Measurements from ENCODE around the gene SELE.

SELE gene

GRCh38 chr1:169704797-169705196, 29.1 kb downstream of the SELE start:
- Histone ChIP-seq H3K36me3 (ENCODE audit: control insufficient read depth, insufficient read depth, low read length) (no peaks in the 10 kb centered on the region), H3K9me3 (ENCODE audit: control insufficient read depth, low read length) (no peaks in the 10 kb centered on the region), H3K27me3 (ENCODE audit: control insufficient read depth, insufficient read depth, low read length, poor library complexity, severe bottlenecking) (no peaks in the 10 kb centered on the region), H3K4me3 (ENCODE audit: insufficient read depth, low read depth, low read length) (no peak overlapping the region), H3K27ac (ENCODE audit: insufficient read depth, low read depth, low read length, poor library complexity, severe bottlenecking) (no peak overlapping the region), H3K4me1 (ENCODE audit: control insufficient read depth, insufficient read depth, low read length) (no peaks in the 10 kb centered on the region)
- WGBS, 2 experiments = 87 to 100% methylated on average over 1 to 2 of the region's 2 CpGs

- Histone ChIP-seq H3K4me1 (ENCODE audit: control insufficient read depth, insufficient read depth, low read length) (no peaks in the 10 kb centered on the region), H3K36me3 (ENCODE audit: control insufficient read depth, insufficient read depth, low read length) (no peaks in the 10 kb centered on the region), H3K27me3 (ENCODE audit: control insufficient read depth, insufficient read depth, low read length, poor library complexity, severe bottlenecking) (no peaks in the 10 kb centered on the region), H3K4me3 (ENCODE audit: insufficient read depth, low read depth, low read length) (no peak overlapping the region), H3K27ac (ENCODE audit: insufficient read depth, low read depth, low read length, poor library complexity, severe bottlenecking) (no peak overlapping the region), H3K9me3 (ENCODE audit: control insufficient read depth, low read length) (no peaks in the 10 kb centered on the region)
- WGBS, 2 experiments = 71 to 74% methylated on average over 2 of the region's 2 CpGs
Measured at GRCh38 chr1:169701261-169702005, 32.4 kb downstream of the SELE start.

GRCh38 chr1:169699707-169700106, 34.2 kb downstream of the SELE start:
- 78 to 100% methylated on average over 1 to 3 of the region's 3 CpGs for WGBS, 2 experiments
- no peaks in the 10 kb centered on the region for H3K4me1 ChIP-seq (ENCODE audit: control insufficient read depth, insufficient read depth, low read length)
- no peaks in the 10 kb centered on the region for H3K27me3 ChIP-seq (ENCODE audit: control insufficient read depth, insufficient read depth, low read length, poor library complexity, severe bottlenecking)
- H3K27ac ChIP-seq (ENCODE audit: insufficient read depth, low read depth, low read length, poor library complexity, severe bottlenecking) = no peak overlapping the region
- H3K4me3 ChIP-seq (ENCODE audit: insufficient read depth, low read depth, low read length) = no peak overlapping the region
- no peaks in the 10 kb centered on the region for H3K9me3 ChIP-seq (ENCODE audit: control insufficient read depth, low read length)
- no peaks in the 10 kb centered on the region for H3K36me3 ChIP-seq (ENCODE audit: control insufficient read depth, insufficient read depth, low read length)

- H3K9me3 ChIP-seq (ENCODE audit: control insufficient read depth, low read length) = no peaks in the 10 kb centered on the region
- H3K27me3 ChIP-seq (ENCODE audit: control insufficient read depth, insufficient read depth, low read length, poor library complexity, severe bottlenecking) = no peaks in the 10 kb centered on the region
- no peaks in the 10 kb centered on the region for H3K4me1 ChIP-seq (ENCODE audit: control insufficient read depth, insufficient read depth, low read length)
- no peaks in the 10 kb centered on the region for H3K36me3 ChIP-seq (ENCODE audit: control insufficient read depth, insufficient read depth, low read length)
- no peak overlapping the region for H3K27ac ChIP-seq (ENCODE audit: insufficient read depth, low read depth, low read length, poor library complexity, severe bottlenecking)
- no peak overlapping the region for H3K4me3 ChIP-seq (ENCODE audit: insufficient read depth, low read depth, low read length)
- 87 to 93% methylated on average over 3 of the region's 3 CpGs for WGBS, 2 experiments
Measured at GRCh38 chr1:169698976-169699375, 34.9 kb downstream of the SELE start.

GRCh38 chr1:169697755-169698154, 36.1 kb downstream of the SELE start:
- Histone ChIP-seq H3K36me3 (ENCODE audit: control insufficient read depth, insufficient read depth, low read length) (no peaks in the 10 kb centered on the region), H3K27ac (ENCODE audit: insufficient read depth, low read depth, low read length, poor library complexity, severe bottlenecking) (no peak overlapping the region), H3K4me3 (ENCODE audit: insufficient read depth, low read depth, low read length) (no peak overlapping the region), H3K4me1 (ENCODE audit: control insufficient read depth, insufficient read depth, low read length) (no peaks in the 10 kb centered on the region), H3K27me3 (ENCODE audit: control insufficient read depth, insufficient read depth, low read length, poor library complexity, severe bottlenecking) (no peaks in the 10 kb centered on the region), H3K9me3 (ENCODE audit: control insufficient read depth, low read length) (no peaks in the 10 kb centered on the region)
- WGBS, 2 experiments = 94 to 97% methylated on average over 1 of the region's 1 CpG

- Histone ChIP-seq H3K4me1 (ENCODE audit: control insufficient read depth, insufficient read depth, low read length) (no peaks in the 10 kb centered on the region), H3K27ac (ENCODE audit: insufficient read depth, low read depth, low read length, poor library complexity, severe bottlenecking) (no peak overlapping the region), H3K36me3 (ENCODE audit: control insufficient read depth, insufficient read depth, low read length) (no peaks in the 10 kb centered on the region), H3K27me3 (ENCODE audit: control insufficient read depth, insufficient read depth, low read length, poor library complexity, severe bottlenecking) (no peaks in the 10 kb centered on the region), H3K9me3 (ENCODE audit: control insufficient read depth, low read length) (no peaks in the 10 kb centered on the region), H3K4me3 (ENCODE audit: insufficient read depth, low read depth, low read length) (no peak overlapping the region)
- WGBS, 2 experiments = 92 to 94% methylated on average over 2 to 3 of the region's 3 CpGs
Measured at GRCh38 chr1:169696273-169697100, 37.4 kb downstream of the SELE start.

GRCh38 chr1:169694304-169695075, 39.4 kb downstream of the SELE start:
- WGBS, 2 experiments = 83% methylated on average over 5 of the region's 5 CpGs
- no peak overlapping the region for H3K4me3 ChIP-seq (ENCODE audit: insufficient read depth, low read depth, low read length)
- H3K36me3 ChIP-seq (ENCODE audit: control insufficient read depth, insufficient read depth, low read length) = no peaks in the 10 kb centered on the region
- no peak overlapping the region for H3K27ac ChIP-seq (ENCODE audit: insufficient read depth, low read depth, low read length, poor library complexity, severe bottlenecking)
- no peaks in the 10 kb centered on the region for H3K4me1 ChIP-seq (ENCODE audit: control insufficient read depth, insufficient read depth, low read length)
- no peaks in the 10 kb centered on the region for H3K27me3 ChIP-seq (ENCODE audit: control insufficient read depth, insufficient read depth, low read length, poor library complexity, severe bottlenecking)
- H3K9me3 ChIP-seq (ENCODE audit: control insufficient read depth, low read length) = no peaks in the 10 kb centered on the region

- Histone ChIP-seq H3K4me3 (ENCODE audit: insufficient read depth, low read depth, low read length) (no peak overlapping the region), H3K27ac (ENCODE audit: insufficient read depth, low read depth, low read length, poor library complexity, severe bottlenecking) (no peak overlapping the region), H3K27me3 (ENCODE audit: control insufficient read depth, insufficient read depth, low read length, poor library complexity, severe bottlenecking) (no peaks in the 10 kb centered on the region), H3K9me3 (ENCODE audit: control insufficient read depth, low read length) (no peaks in the 10 kb centered on the region), H3K4me1 (ENCODE audit: control insufficient read depth, insufficient read depth, low read length) (no peaks in the 10 kb centered on the region), H3K36me3 (ENCODE audit: control insufficient read depth, insufficient read depth, low read length) (no peaks in the 10 kb centered on the region)
- WGBS, 2 experiments = 85 to 94% methylated on average over 4 of the region's 4 CpGs
Measured at GRCh38 chr1:169692756-169693460, 41.0 kb downstream of the SELE start.

GRCh38 chr1:169690489-169690888, 43.4 kb downstream of the SELE start:
- H3K9me3 ChIP-seq (ENCODE audit: control insufficient read depth, low read length) = no peaks in the 10 kb centered on the region

More at GRCh38 chr1:169690489-169690888, 43.4 kb downstream of the SELE start:
- no peaks in the 10 kb centered on the region for H3K36me3 ChIP-seq (ENCODE audit: control insufficient read depth, insufficient read depth, low read length)
- no peaks in the 10 kb centered on the region for H3K4me1 ChIP-seq (ENCODE audit: control insufficient read depth, insufficient read depth, low read length)
- H3K4me3 ChIP-seq (ENCODE audit: insufficient read depth, low read depth, low read length) = no peak overlapping the region
- no peaks in the 10 kb centered on the region for H3K27me3 ChIP-seq (ENCODE audit: control insufficient read depth, insufficient read depth, low read length, poor library complexity, severe bottlenecking)
- no peak overlapping the region for H3K27ac ChIP-seq (ENCODE audit: insufficient read depth, low read depth, low read length, poor library complexity, severe bottlenecking)

All from ectodermal cell (in vitro differentiated cells).